DOHH2 (cell line): ENCODE measurements around the gene COL27A1.

Experiments used
- H3F3A ChIP-seq: fragments of 200-600 bp; sonication (generic), shearing (Covaris generic); 2 replicates; pipeline ENCODE4 v1.6.0; 2016; ENCODE audit warnings: antibody characterized with exemption, mild to moderate bottlenecking; ENCODE audit not compliant: control insufficient read depth, insufficient read depth
- H3K27ac ChIP-seq: fragments of 200-600 bp; sonication (generic); 2 replicates; pipeline ENCODE4 v1.5.1; 2014; ENCODE audit warnings: low read depth, mild to moderate bottlenecking, low read length, moderate library complexity
- H3K27me3 ChIP-seq: fragments of 200-600 bp; sonication (generic); 2 replicates; pipeline ENCODE4 v1.6.1; 2014; ENCODE audit warnings: mild to moderate bottlenecking, low read length, mixed read lengths; ENCODE audit not compliant: control insufficient read depth
- H3K36me3 ChIP-seq: fragments of 200-600 bp; sonication (generic); 2 replicates; pipeline ENCODE4 v1.6.1; 2014; ENCODE audit warnings: mild to moderate bottlenecking, low read length, moderate library complexity, mixed read lengths; ENCODE audit not compliant: control insufficient read depth
- H3K4me1 ChIP-seq: fragments of 200-600 bp; sonication (generic); 2 replicates; pipeline ENCODE4 v1.6.1; 2014; ENCODE audit warnings: mild to moderate bottlenecking, low read length, mixed read lengths; ENCODE audit not compliant: control insufficient read depth
- H3K4me2 ChIP-seq: fragments of 200-600 bp; sonication (generic); 2 replicates; pipeline ENCODE4 v1.6.0; 2014; ENCODE audit warnings: mild to moderate bottlenecking, low read length, moderate library complexity
- H3K4me3 ChIP-seq: fragments of 200-600 bp; sonication (generic); 2 replicates; pipeline ENCODE4 v1.5.1; 2014; ENCODE audit warnings: mild to moderate bottlenecking, low read length, mixed read lengths
- H3K79me2 ChIP-seq: fragments of 200-600 bp; sonication (generic); 2 replicates; pipeline ENCODE4 v1.6.1; 2014; ENCODE audit warnings: mild to moderate bottlenecking, low read length, mixed read lengths; ENCODE audit not compliant: control insufficient read depth
- H3K9me2 ChIP-seq: fragments of 200-600 bp; sonication (generic); replicated peaks from 2 replicates; pipeline ENCODE4 v1.6.1; 2014; ENCODE audit warnings: mild to moderate bottlenecking, low read length, mixed read lengths; ENCODE audit not compliant: control insufficient read depth
- H3K9me3 ChIP-seq: fragments of 200-600 bp; sonication (generic); 2 replicates; pipeline ENCODE4 v1.6.1; 2014; ENCODE audit warnings: antibody characterized with exemption, low read length, mixed read lengths; ENCODE audit not compliant: control insufficient read depth, insufficient read depth
- H4K20me1 ChIP-seq: fragments of 200-600 bp; sonication (generic); 2 replicates; pipeline ENCODE4 v1.6.0; 2014; ENCODE audit warnings: low read depth, mild to moderate bottlenecking, antibody characterized with exemption, low read length, moderate library complexity; ENCODE audit not compliant: control insufficient read depth, insufficient read depth
- CTCF ChIP-seq: fragments of 200-600 bp; sonication (generic); IDR thresholded peaks from one replicate; pipeline ENCODE4 v1.5.1; 2014; ENCODE audit warnings: antibody characterized with exemption, mild to moderate bottlenecking, low read depth, low read length; ENCODE audit not compliant: poor library complexity, severe bottlenecking
- EZH2phosphoT487 ChIP-seq: fragments of 200-600 bp; sonication (generic); IDR thresholded peaks from 2 replicates; pipeline ENCODE4 v1.6.1; 2017; ENCODE audit warnings: borderline replicate concordance, mild to moderate bottlenecking, antibody characterized with exemption, low read length, moderate library complexity, mixed read lengths

The COL27A1 gene

GRCh38 chr9:114312513-114312875 is 157.2 kb downstream of the COL27A1 start:
- Histone ChIP-seq H3K4me2 (no peak overlapping the region), H3K4me3 (no peak overlapping the region), H3K9me3 (no peaks in the 10 kb centered on the region), H3K9me2 (no peaks in the 10 kb centered on the region), H3F3A (no peaks in the 10 kb centered on the region), H3K27ac (no peak overlapping the region), H3K79me2 (no peaks in the 10 kb centered on the region), H3K36me3 (no peaks in the 10 kb centered on the region), H4K20me1 (no peaks in the 10 kb centered on the region), H3K27me3 (no peaks in the 10 kb centered on the region), H3K4me1 (no peaks in the 10 kb centered on the region)
- TF ChIP-seq CTCF (no peak), EZH2phosphoT487 (no peak)

GRCh38 chr9:114313186-114313585 is 157.8 kb downstream of the COL27A1 start:
- Histone ChIP-seq H3K36me3 (no peaks in the 10 kb centered on the region), H3F3A (no peaks in the 10 kb centered on the region), H3K9me3 (no peaks in the 10 kb centered on the region), H3K4me3 (no peak overlapping the region), H3K79me2 (no peaks in the 10 kb centered on the region), H3K27me3 (no peaks in the 10 kb centered on the region), H3K4me2 (no peak overlapping the region), H3K9me2 (no peaks in the 10 kb centered on the region), H3K4me1 (no peaks in the 10 kb centered on the region), H3K27ac (no peak overlapping the region), H4K20me1 (no peaks in the 10 kb centered on the region)
- no peak for TF ChIP-seq CTCF
- TF ChIP-seq EZH2phosphoT487, result no peak

- Histone ChIP-seq H3K79me2 (no peaks in the 10 kb centered on the region), H3K9me3 (no peaks in the 10 kb centered on the region), H3K4me3 (no peak overlapping the region), H3K27ac (no peak overlapping the region), H4K20me1 (no peaks in the 10 kb centered on the region), H3K4me2 (no peak overlapping the region), H3K9me2 (no peaks in the 10 kb centered on the region), H3K4me1 (no peaks in the 10 kb centered on the region), H3K27me3 (no peaks in the 10 kb centered on the region), H3F3A (no peaks in the 10 kb centered on the region), H3K36me3 (no peaks in the 10 kb centered on the region)
- TF ChIP-seq EZH2phosphoT487 (no peak), CTCF (no peak)
Measured at GRCh38 chr9:114314256-114314867, 159.0 kb downstream of the COL27A1 start.
